MM.1S (cell line): Measurements from ENCODE around the gene FAM117B.

ENCODE experiments used
- EZH2 ChIP-seq: fragments of 300-600 bp; sonication (generic); optimal IDR thresholded peaks from 2 replicates; pipeline ENCODE3; 2017; ENCODE audit warnings: low read depth, mild to moderate bottlenecking, antibody characterized with exemption, low read length, mixed read lengths
- EZH2phosphoT487 ChIP-seq: fragments of 300-600 bp; sonication (generic); IDR thresholded peaks from 2 replicates; pipeline ENCODE4 v1.6.1; 2018; ENCODE audit warnings: antibody characterized with exemption, low read length
- TF ChIP-seq, protein P1 (sequence below): fragments of 300-600 bp; sonication (generic); IDR thresholded peaks from 2 replicates; pipeline ENCODE4 v1.5.1; 2016; ENCODE audit warnings: antibody characterized with exemption, low read length, mixed read lengths

DNA sequence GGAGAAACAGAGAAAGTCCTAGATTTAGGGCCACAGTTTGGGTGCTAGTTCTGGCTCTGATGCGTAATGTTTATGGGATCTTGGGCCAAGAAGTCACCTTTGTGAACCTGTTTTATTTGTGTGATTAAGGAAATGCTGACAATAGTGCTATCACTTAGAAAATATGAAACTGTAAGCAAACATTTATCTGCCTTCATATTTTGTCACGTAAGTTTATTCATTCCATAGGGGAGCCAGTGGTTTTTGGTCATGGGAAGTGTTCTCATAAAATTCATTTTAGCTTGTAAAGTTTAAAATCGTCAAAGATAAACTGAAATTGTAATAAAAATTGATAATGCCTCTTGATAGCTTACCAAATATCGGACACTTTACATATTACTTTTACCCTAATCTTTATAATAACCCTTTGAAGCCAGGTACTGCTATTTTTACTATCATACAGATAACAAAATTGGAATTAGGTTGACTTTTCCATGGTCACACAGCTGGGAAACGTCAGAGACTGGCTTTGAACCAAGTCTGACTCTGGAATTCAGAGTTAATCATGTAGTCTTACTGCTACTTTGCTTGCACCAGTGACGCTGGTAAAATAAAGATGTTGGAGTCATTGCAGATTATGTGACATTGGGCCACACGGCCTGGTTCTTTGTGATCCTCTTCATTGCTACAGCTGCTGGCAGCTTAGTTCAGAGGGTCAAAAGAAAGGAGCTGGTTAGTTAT lies 137.1 kb downstream of the FAM117B start:
- TF ChIP-seq EZH2 (no peak), EZH2phosphoT487 (no peak)
- TF ChIP-seq, protein P1, sequence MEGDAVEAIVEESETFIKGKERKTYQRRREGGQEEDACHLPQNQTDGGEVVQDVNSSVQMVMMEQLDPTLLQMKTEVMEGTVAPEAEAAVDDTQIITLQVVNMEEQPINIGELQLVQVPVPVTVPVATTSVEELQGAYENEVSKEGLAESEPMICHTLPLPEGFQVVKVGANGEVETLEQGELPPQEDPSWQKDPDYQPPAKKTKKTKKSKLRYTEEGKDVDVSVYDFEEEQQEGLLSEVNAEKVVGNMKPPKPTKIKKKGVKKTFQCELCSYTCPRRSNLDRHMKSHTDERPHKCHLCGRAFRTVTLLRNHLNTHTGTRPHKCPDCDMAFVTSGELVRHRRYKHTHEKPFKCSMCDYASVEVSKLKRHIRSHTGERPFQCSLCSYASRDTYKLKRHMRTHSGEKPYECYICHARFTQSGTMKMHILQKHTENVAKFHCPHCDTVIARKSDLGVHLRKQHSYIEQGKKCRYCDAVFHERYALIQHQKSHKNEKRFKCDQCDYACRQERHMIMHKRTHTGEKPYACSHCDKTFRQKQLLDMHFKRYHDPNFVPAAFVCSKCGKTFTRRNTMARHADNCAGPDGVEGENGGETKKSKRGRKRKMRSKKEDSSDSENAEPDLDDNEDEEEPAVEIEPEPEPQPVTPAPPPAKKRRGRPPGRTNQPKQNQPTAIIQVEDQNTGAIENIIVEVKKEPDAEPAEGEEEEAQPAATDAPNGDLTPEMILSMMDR = no peak
